ENCODE data around the gene ABLIM2.

- no peak for TF ChIP-seq CTCF (conservative IDR thresholded peaks at IDR 0.05)
- no peak for TF ChIP-seq ZFX (IDR thresholded peaks at IDR 0.05)
Observed at GRCh38 chr4:7993671-7994070, 164.9 kb downstream of the ABLIM2 start.

Data from C4-2B (cell line).